Activated CD4-positive, alpha-beta T cell treated with anti-CD3 and anti-CD28 coated beads for 4 hours (primary cell): ENCODE measurements around the gene KLHDC4.

Experiments used
- DNase-seq, 2 donors: peaks; one replicate each; pipeline ENCODE4 v3.0.0-alpha.2; 2020

The KLHDC4 gene

DNA sequence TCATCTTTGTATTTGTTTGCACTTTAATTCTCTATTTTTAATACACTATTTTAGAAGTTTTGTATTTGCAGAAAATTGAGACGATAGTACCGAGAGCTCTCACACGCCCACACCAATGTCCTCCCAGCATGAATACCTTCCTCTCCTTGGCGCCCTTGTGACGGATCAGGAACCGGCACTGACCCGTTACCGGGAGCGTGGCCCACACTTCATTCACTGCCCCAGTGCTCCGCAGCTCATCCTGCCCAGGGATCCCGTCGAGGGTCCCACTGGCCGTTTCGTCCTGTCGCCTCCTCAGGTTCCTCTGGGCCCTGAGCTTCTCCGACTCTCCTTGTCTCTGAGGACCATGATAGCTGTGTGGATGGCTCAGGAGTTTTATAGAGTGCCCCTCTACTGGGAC, 50.6 kb downstream of the KLHDC4 start:
- DNase-seq: no peak

GRCh38 chr16:87713451-87714229, 52.1 kb downstream of the KLHDC4 start:
- peak; percentile 39 to 57 for DNase-seq

DNA sequence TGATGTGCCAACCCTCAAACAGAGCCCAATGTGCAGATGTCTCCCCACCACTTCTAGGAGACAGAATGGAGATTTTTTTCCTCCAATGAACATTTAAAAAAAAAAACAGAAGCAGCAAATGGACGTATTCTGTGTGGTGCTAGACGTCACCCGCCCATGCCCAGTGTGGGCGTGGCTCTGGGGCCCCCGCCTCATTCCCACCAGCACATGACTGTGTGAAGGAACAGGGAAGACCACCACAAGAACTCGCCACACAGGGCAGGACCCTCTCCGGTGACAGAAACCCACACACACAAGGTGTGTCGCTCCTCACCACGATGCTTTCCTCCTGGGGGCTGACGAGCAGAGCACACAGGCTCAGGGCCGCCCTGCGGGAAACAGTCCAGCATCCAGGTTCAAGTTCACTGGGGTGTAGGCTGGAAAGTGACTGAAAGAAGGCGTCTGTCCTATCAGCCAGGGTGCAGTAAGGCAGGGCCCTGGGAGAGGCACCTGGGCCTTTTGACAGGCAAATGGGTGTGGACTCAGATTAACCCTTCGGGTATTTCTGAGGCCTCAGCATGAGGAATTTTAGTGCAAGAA, 53.5 kb downstream of the KLHDC4 start:
- DNase-seq: no peak

DNA sequence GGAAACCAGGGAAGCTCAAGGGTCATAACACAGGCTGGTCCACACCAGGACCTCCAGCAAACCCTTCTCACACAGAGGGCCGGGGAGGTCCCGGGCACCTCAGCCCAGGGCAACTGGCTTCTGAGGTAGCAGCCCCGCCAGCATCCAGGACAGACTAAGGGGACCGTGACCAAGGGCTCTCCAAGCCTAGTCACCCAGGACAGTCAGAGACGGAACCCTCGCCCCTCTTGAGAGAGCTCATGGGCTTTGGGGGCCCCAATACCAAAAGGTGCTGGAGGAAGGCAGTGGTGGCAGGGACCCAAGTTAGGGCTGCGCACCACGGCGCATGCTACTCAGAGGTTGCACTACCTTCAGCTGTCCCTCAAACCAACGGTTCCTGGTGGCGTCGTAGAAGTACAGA, 54.9 kb downstream of the KLHDC4 start:
- no peak for DNase-seq

DNA sequence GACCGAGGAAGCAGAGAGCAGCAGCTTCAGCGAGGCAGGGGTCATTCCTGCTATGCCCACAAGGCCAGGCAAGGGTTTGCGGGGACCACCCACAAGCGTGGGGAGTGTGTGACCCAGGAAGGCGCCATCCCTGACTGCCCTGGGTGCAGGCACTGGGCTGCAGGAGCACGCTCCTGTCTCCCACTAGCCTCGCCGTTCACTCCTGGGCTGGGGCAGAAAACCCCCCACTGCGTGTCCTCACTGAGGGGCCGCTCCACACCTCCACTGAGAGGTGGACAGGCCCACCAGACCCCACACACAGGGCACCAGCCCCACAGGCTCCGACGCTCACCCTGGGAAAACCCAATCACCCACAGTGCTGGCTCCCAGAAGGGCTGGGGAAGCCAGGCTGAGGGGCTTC, 56.1 kb downstream of the KLHDC4 start:
- no peak for DNase-seq

DNA sequence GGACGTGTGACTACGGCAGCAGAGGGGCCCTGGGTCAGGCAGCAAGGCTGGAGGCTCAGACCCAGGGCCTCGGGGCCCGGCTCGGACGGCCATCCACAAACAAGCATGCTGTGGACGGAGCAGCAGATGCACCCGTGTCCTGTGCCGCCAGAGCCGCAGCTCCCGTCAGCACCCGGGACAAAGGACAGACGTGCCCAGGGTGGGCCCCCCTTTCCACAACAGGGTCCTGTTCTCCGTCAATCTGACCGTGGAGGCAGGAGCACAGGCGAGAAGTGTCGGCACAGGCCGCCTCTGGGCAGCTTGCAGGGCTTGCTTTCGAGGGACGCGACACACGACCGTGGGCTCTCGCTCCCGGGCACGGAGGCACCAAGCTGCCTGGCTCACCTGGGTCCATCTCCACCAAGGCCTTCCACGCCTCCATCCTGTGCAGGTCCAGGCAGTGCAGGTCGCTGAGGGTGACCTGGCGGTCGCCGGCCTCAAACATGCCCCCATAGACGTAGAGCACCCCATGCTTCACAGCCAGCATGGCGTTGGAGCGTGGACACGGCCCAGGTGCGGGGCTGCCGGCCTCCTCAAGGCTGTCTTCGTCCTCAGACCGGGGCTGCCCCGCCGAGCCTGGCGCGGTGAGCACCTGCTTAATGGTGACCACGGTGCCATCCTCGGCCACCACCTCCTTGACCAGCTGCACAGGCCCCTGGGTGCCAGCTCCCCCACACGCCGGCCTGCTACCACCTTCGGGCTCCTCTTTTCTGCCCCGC, 56.7 kb downstream of the KLHDC4 start:
- DNase-seq: no peak

DNA sequence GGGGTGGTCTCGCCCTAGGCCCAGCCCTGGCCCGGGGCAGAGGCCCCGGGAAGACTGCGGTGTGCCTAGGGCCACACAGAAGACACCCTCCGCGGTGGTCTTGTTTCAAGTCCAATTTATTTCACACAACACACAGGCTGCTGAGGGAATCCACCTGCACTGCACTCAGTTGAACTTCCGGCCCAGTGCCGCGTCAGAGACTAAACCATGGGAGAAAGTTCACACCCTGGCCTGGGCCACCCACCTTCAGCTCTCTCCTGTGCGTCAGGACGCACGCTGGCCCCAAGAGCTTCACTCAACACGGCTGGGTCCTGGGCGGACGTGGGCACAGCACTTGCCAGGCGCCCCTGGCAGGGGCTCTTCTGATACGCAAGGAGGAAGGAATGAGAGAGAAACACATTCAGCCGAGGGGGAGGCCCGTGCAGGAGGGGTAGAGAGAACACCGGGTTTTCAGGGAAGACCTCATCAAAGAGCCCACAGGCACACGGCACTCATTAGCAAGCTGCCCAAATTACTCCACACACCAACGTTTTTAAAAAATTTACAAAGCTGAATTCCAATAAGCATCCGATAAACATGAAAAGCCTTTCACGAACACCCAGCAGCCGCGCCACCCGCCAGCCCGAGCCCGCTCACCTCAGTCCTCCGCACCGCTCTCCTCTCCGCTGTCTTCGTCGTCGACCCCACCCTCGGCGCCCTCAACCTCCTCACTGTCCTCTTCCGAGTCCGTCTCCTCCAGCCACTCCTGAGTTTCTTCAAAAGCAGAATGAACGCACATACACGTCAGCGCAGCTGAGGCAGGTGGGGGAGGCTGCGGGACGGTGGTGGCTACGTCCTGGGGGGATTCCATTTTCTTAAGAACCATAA, 57.8 kb downstream of the KLHDC4 start:
- no peak for DNase-seq

DNA sequence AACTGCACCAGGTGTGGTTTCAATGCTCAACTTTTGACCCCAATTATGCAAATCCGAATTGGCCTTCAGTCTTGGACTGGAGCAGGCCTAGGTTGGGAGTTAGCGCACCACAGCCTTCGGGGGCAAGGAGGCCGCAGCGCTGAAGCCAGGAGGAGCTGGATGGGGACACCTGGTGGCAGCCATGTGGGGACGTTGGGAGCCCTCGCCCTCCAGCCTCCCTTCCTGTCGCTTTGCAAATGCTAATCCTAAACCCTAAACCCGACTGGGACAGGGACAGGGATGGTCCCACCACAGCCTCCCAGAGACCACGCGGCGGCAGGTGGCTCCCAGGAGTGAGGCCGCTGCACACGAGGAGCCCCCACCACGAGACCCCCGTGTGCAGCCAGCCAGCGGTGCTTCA, 58.7 kb downstream of the KLHDC4 start:
- no peak for DNase-seq

GRCh38 chr16:87706278-87707000, 59.3 kb downstream of the KLHDC4 start:
- DNase-seq: no peak

GRCh38 chr16:87705771-87706277, 60.0 kb downstream of the KLHDC4 start:
- DNase-seq: no peak

GRCh38 chr16:87704754-87705353, 60.9 kb downstream of the KLHDC4 start:
- DNase-seq: no peak

GRCh38 chr16:87703835-87704375, 61.9 kb downstream of the KLHDC4 start:
- DNase-seq: no peak

- DNase-seq: no peak
Observed at GRCh38 chr16:87703071-87703470, 62.7 kb downstream of the KLHDC4 start.

GRCh38 chr16:87702325-87702811, 63.4 kb downstream of the KLHDC4 start:
- DNase-seq: peak in 1 of 2 donors; percentile 27

- no peak for DNase-seq
Observed at GRCh38 chr16:87701505-87701921, 64.3 kb downstream of the KLHDC4 start.

DNA sequence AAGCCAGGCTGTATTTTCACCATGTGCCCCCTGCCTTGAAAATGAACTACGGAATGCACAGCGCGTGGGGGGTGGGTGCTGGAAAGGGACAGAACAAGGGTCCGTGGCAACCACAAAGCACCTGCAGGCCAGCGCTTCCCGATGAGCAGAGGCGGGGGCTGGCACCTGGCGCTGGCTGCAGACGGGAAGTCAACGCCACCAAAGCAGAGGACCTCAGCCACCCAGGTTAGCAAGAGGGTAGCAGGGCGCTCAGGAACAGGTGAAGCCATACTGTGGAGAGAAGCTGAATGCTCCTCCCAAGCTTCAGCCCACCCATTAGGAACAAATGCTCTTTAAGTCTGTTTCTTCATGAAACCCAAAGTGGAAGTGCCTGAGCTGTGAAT, 64.7 kb downstream of the KLHDC4 start:
- DNase-seq: no peak

DNA sequence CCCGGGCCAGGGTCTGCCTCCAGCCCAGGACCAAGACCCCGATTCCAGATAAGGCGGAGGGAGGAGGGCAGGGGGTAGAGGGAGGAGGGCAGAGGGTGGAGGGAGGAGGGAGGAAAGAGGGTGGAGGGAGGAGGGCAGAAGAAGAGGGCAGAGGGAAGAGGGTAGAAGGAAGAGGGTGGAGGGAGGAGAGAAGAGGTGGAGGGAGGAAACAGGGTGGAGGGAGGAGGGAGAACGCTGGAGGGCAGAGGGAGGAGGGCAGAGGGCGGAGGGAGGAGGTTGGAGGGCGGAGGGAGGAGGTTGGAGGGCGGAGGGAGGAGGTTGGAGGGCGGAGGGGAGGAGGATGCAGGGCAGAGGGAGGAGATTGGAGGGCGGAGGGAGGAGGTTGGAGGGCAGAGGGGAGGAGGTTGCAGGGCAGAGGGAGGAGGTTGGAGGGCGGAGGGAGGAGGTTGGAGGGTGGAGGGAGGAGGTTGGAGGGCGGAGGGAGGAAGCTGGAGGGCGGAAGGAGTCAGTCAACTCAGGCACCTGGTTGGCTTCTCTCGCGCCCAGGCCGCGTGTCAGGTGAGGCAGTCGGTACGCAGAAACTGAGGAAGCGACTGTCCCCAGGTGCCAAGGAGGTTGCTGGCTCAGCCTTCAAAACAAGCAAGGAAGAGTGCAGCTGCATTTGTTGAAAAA, 65.2 kb downstream of the KLHDC4 start:
- no peak for DNase-seq

DNA sequence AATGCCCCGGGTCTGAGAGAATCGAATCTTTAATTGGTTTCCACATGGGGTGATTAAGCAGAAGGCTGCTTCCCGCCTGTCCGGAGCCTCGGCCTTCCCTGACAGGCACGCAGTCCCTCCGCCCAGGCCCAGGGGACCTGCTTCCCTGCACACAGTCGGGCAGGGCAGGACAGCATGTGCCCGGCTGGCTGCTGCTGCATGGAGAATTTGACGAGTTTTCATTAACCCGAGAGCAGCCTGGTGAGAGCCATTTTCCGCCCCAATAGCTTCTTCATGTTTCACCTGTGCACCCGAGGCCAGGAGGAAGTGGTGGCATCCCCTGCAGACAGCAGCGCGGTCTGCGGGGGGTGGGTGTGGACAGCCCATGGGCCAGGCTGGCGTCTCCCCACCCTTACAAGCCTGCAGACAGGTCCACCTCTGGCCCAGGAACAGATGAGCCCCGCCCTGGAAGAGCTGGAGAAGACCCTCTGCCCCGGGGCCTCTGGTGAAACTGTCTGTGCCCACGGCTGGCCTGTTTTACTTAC, 67.0 kb downstream of the KLHDC4 start:
- no peak for DNase-seq

GRCh38 chr16:87698241-87698640, 67.5 kb downstream of the KLHDC4 start:
- no peak for DNase-seq

- no peak for DNase-seq
Observed at GRCh38 chr16:87697792-87698191, 68.0 kb downstream of the KLHDC4 start.
